Left renal cortex interstitium (tissue), 4 donors: Measurements from ENCODE around the gene MAPK7. TPM values are rescaled to one million over a fixed set of nuclear protein-coding genes. Genes with fewer than 3 reads are reported as not detected.

Experiments used
- DNase-seq, 4 donors: peaks; one replicate each; pipeline ENCODE4 v3.0.0-alpha.2; 2013; ENCODE audit warnings: low read depth in 4 of 4, low spot score in 2 of 4, missing footprints in 1 of 4
- polyA plus RNA-seq, 4 donors: library from polyadenylated mRNA; unstranded; fragments of 120-200 nt; gene quantifications; one replicate each; pipeline ENCODE4 v1.2.1, GENCODE V29; 2013; ENCODE audit not compliant: insufficient read length in 4 of 4

The MAPK7 gene
- polyA plus RNA-seq, 4 donors = 21.5 to 31.2 (median 25.0) TPM

DNA sequence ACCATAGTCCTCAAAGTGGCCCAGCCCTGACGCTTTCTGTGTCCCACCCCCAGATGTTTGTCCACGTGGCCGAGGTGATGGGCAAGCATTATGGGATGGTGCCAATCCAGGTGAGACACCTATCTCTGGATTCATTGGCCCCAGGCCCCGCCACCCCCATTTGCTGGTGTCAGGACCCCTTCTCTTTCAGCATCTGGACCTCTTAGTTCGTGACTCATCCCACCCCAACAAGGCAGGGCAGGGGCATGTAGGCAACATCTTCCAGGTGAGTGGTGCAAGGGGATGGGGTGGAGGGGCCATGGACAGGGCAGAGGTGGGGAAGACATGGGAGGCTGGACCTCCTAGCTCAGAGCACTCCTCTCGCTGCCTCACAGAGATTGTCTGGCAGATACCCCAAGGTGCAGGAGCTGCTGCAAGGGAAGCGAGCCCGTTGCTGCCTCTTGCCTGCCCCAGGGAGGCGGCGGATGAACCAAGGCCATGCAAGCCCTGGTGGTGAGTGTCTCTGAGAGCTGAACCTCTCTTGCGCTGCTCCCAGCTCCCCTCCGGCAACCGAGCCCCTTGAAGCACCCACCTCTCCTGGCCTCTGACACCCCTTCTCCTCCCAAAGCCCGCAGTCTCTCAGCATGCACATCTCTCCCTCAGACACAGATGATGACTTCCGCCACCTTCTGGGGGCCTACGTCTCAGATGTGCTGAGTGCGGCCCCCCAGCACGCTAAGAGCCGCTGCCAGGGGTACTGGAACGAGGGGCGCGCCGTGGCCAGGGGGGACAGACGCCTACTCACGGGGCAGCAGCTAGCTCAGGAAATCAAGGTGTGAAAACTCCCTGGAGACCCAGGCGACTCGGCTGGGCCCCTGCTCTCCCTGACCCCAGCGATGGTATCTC lies 36.3 kb downstream of the MAPK7 start:
- DNase-seq = no peak

DNA sequence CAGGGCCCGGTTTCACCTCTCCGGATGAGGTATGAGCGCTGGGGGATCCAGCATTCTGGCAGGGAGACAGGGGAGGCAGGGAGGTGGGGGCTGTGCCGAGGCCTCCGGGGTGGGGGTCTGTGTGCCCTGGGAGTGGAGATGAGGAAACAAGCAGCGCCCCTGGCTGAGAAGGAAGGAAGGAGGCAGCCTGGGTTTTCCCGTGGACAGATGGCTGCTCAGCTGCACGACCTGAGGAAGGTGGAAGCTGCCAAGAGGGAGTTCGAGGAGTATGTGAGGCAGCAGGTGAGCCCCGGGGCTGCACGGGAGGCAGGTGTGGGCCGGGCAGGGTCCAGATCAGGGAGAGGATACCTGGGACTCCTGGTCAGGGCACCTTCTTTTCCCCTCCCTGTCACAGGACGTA lies 37.0 kb downstream of the MAPK7 start:
- no peak for DNase-seq

DNA sequence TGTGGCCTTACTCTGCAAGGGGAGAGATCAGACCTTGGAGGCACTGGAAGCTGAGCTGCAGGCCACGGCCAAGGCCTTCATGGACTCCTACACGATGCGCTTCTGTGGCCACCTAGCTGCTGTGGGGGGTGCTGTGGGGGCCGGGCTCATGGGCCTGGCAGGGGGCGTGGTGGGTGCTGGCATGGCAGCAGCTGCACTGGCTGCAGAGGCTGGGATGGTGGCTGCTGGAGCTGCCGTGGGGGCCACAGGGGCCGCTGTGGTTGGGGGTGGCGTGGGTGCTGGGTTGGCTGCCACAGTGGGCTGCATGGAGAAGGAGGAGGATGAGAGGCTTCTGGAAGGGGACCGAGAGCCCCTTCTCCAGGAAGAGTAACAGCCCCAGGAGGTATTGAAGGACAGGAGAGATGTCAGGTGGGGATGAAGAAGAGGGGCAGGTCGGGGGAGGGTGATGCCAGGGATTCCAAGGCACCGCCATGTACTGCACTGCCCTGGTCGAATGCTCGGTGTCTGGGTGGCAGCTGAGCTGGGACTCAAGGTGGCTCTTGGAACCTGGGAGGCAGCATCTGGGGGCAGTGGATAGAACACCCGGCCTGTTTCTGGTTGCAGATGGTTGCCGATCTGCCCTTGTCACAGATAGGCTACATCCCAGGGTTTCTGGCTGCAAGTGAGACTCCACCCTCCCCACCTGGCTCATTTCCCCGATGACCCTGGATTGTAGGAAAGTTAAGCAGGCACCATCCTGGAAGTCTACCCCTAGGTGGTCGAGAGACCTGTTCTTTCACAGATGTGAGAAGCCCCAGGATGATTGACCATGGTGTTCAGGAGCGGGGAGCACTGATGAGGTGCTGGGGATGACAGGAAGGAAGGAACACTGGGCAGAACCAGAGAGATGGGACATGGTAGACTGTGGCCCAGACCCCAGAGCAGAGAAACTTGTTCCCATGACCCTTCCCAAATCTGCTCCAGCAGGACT lies 37.8 kb downstream of the MAPK7 start:
- DNase-seq = no peak

- no peak for DNase-seq
Measured at GRCh38 chr17:19417611-19418010, 39.3 kb downstream of the MAPK7 start.

- DNase-seq = no peak
Measured at GRCh38 chr17:19418251-19418992, 40.1 kb downstream of the MAPK7 start.

GRCh38 chr17:19421219-19421618 lies 42.9 kb downstream of the MAPK7 start:
- no peak for DNase-seq

DNA sequence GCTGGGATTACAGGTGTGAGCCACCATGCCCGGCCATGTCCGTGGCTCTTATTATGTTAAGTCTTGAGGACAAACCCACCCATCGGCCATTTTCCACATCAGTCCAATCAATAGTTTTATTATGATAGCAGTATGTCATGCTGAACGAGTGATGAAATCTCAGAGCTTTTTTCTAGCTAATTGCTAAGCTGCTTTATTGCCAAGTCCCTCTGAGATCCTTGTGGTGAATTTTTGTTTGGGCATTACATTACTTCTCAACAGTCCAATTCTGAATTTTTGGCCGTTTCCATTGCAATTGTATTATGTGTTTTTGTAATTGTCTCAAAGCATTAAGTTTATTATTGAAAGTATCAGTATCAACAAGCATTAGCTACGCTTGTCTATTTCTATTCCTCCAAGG lies 43.6 kb downstream of the MAPK7 start:
- no peak for DNase-seq

- DNase-seq = peak in 1 of 4 donors; percentile 28
Measured at GRCh38 chr17:19424934-19425868, 46.9 kb downstream of the MAPK7 start.

DNA sequence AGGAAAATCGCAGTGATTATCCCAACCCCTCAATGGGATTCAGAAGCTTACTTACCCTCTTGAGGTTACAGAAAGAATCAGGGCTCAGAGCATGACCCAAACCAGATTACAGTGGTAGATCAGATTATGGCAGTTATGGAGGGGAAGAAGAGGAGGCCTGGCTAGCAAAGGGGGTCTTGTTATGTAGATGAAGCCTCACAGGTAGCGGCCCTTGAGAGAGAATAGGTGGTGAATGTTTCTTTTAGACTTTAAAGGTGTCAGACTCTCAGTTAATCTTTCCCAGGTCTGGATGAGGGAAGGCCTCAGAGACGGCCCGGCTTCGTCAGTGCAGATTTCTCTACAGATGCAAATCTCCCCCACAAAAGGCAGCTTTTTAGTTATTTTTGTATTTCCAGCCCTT lies 48.3 kb downstream of the MAPK7 start:
- DNase-seq = no peak

- no peak for DNase-seq
Measured at GRCh38 chr17:19431691-19432090, 53.4 kb downstream of the MAPK7 start.

Other genes starting within 250 kb of the MAPK7 start
- 10 to 100 TPM; 45.2 to 52.9 (median 47.5) TPM for gene EPN2, start 141.1 kb upstream of the MAPK7 start, polyA plus RNA-seq
- 10 to 100 TPM; 32.3 to 51.0 (median 42.9) TPM for gene B9D1, start 15.8 kb upstream of the MAPK7 start, polyA plus RNA-seq
- 100 to 1,000 TPM; 147 to 349 (median 244) TPM for gene MFAP4, start 8.7 kb downstream of the MAPK7 start, polyA plus RNA-seq
- gene RNF112, start 32.7 kb downstream of the MAPK7 start, polyA plus RNA-seq = 1 to 10 TPM in 3 of 4 donors, under 1 TPM in 1; 0.96 to 1.7 (median 1.1) TPM
- 10 to 100 TPM; 16.6 to 27.3 (median 21.5) TPM for gene SLC47A1, start 155.4 kb downstream of the MAPK7 start, polyA plus RNA-seq